Right lung (tissue), 5 donors: Measurements from ENCODE around the gene SLC35G6. TPM values are rescaled to one million over a fixed set of nuclear protein-coding genes. Genes with fewer than 3 reads are reported as not detected.
"Not testable (repeated sequence)": the region's sequence is repeated elsewhere in the genome, so short reads cannot be mapped to it uniquely, and the experiment has no call there.

Experiments used
- DNase-seq, 2 donors: peaks; one replicate each; pipeline ENCODE4 v3.0.0-alpha.2; 2013
- polyA plus RNA-seq, 5 donors: library from polyadenylated mRNA; unstranded; fragments of 120-200 nt; gene quantifications; one replicate each; pipeline versions ENCODE4 v1.2.1 to v1.2.3, GENCODE V29; 2013; ENCODE audit warnings: inconsistent platforms in 1 of 5, low replicate concordance in 1 of 5; ENCODE audit not compliant: insufficient read length in 5 of 5, insufficient read depth in 1 of 5

The SLC35G6 gene
- polyA plus RNA-seq, 5 donors: 0.15 to 0.40 (median 0.35) TPM

- DNase-seq: peak; percentile 58 to 69
Measured at GRCh38 chr17:7478276-7479212, 2.7 kb upstream of the SLC35G6 start.

- DNase-seq: peak in 1 of 2 donors; percentile 55
Measured at GRCh38 chr17:7479213-7480088, 1.8 kb upstream of the SLC35G6 start, which contains the start of gene ZBTB4. ZBTB4 (minus strand) TSS chr17:7479631; CDS start chr17:7466801, 12,830 bp downstream.

- DNase-seq: no peak
Measured at GRCh38 chr17:7480089-7480384, 1.2 kb upstream of the SLC35G6 start.

GRCh38 chr17:7481842-7482741 lies 846 bp downstream of the SLC35G6 start:
- not testable (repeated sequence) for DNase-seq

GRCh38 chr17:7482742-7483088 lies 1.5 kb downstream of the SLC35G6 start:
- DNase-seq: not testable (repeated sequence)

GRCh38 chr17:7483255-7484066 lies 2.2 kb downstream of the SLC35G6 start:
- peak; percentile 89 to 92 for DNase-seq

- DNase-seq: peak; percentile 99 to 100
Measured at GRCh38 chr17:7484067-7484918, 3.0 kb downstream of the SLC35G6 start, which contains the start of gene POLR2A. POLR2A (plus strand) TSS chr17:7484366.

- no peak for DNase-seq
Measured at GRCh38 chr17:7484919-7485377, 3.7 kb downstream of the SLC35G6 start.

GRCh38 chr17:7486181-7486580 lies 4.9 kb downstream of the SLC35G6 start:
- DNase-seq: no peak

GRCh38 chr17:7490144-7490543 lies 8.9 kb downstream of the SLC35G6 start:
- DNase-seq: no peak

- no peak for DNase-seq
Measured at GRCh38 chr17:7491583-7491982, 10.3 kb downstream of the SLC35G6 start.

GRCh38 chr17:7493941-7494340 lies 12.7 kb downstream of the SLC35G6 start:
- DNase-seq: no peak

GRCh38 chr17:7495906-7496434 lies 14.7 kb downstream of the SLC35G6 start:
- DNase-seq: no peak

- no peak for DNase-seq
Measured at GRCh38 chr17:7496470-7497183, 15.4 kb downstream of the SLC35G6 start.

- DNase-seq: no peak
Measured at GRCh38 chr17:7497228-7497627, 16.0 kb downstream of the SLC35G6 start.

GRCh38 chr17:7497636-7498035 lies 16.4 kb downstream of the SLC35G6 start:
- no peak for DNase-seq

GRCh38 chr17:7499161-7499560 lies 17.9 kb downstream of the SLC35G6 start:
- DNase-seq: no peak

- DNase-seq: no peak
Measured at GRCh38 chr17:7501729-7502128, 20.5 kb downstream of the SLC35G6 start.
